CD1c-positive myeloid dendritic cell (primary cell): Measurements from ENCODE around the gene GLP1R.

Source experiments
- DNase-seq: peaks from one replicate; pipeline ENCODE4 v3.0.0-alpha.2; 2016; ENCODE audit errors: extremely low spot score

The GLP1R gene

DNA sequence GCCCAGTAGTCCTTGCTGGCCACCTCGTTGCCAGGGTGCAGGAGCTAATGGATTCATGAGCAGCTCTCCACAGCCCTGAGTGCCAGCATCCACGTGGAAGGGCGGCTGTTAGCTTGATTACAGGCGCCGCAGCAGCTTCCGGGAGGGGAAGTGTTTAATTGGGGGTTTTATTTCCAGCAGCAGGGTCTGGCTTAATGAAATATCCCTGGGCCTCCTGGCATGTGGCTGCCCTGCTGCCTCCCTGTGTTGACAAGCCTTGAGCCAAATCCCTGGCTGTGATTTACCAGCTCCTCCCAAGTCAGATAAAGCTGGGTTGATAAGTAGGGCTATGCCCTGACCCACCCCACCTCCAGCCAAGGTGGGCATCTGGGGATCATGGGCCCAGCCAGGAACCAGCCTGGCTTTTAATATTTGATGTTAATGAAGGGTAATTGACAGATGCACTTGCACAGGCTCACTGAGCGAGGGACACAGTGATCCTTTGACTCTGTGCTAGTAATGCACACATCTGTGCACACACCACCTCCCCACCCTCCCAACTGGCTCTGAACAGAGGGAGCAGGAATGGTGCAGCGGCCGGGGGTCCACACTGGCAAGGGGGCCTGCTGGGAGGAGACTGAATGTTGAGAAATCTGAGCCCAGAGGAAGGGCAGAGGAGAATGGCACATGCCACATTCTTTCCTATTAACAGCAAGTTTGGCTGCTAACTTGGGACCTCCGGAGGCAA is 13.6 kb downstream of the GLP1R start:
- DNase-seq: no peak

GRCh38 chr6:39063526-39063925 is 14.9 kb downstream of the GLP1R start:
- DNase-seq: no peak

GRCh38 chr6:39065561-39065960 is 17.0 kb downstream of the GLP1R start:
- DNase-seq: no peak

- DNase-seq: no peak
Observed at GRCh38 chr6:39068391-39068790, 19.8 kb downstream of the GLP1R start.

DNA sequence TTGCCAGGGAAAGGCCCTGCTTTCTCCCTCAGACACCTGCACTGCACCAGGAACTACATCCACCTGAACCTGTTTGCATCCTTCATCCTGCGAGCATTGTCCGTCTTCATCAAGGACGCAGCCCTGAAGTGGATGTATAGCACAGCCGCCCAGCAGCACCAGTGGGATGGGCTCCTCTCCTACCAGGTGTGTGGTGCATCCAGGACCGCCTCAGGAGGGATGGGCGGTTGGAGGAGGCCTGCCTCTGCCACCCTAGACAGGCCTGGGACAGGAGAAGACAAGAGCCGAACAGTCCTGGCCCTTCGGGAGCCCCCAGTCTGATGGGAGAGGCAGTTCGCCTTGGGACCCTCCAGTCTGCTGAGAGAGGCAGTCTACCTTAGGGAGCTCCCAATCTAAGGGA is 24.2 kb downstream of the GLP1R start:
- no peak for DNase-seq

DNA sequence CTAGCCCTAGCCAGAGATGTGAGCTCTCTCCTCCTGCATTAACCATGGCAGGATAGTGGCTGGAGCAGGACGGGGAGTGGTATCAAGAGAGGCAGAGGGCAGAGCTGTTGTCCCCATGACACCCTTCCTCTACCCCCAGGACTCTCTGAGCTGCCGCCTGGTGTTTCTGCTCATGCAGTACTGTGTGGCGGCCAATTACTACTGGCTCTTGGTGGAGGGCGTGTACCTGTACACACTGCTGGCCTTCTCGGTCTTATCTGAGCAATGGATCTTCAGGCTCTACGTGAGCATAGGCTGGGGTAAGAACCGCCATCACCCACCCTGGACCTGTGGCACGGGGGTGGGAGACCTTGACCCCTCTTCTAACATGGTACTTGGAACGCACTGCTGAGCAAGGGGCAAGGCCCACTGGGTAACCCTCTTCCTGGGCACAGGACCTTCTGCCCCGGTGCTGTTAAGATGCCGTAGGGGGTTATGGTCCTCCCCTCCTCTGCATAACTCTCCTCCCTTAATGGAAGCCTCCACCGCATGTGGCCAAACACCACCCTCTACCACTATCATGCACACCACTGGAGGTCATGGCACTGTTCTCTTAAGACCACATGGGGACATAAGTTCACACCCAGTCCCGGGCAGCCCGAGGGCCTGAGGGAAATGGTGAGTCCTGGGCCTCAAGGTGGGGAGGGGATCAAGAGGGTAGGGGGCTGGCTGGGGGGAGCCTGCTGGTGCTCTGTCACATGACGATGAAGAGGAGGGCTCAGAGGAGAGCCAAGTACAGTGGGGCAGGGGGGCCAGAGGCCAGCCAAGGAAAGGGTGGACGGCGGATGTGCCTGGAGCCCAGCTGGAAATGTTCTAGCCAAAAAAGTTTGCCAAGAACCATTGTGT is 25.1 kb downstream of the GLP1R start:
- DNase-seq: no peak

DNA sequence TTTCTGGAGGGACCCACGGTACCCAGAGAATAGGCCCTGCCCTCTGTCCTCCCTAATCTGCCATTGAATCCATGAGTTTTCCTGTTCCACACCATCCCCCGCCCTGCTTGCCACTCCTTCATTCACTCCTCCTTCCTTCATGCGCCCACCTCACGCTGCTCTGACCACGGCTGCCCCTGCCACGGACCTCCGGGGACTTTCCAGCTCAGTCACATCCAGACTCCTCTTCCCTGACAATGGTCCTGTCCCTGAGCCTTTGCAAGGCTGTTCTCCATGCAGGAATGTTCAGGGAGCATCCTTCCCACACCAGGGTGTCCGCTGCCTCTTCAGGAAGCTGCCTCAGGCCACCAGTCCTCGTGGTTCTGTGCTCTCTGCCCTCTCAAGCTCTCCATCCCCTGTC is 25.9 kb downstream of the GLP1R start:
- no peak for DNase-seq

DNA sequence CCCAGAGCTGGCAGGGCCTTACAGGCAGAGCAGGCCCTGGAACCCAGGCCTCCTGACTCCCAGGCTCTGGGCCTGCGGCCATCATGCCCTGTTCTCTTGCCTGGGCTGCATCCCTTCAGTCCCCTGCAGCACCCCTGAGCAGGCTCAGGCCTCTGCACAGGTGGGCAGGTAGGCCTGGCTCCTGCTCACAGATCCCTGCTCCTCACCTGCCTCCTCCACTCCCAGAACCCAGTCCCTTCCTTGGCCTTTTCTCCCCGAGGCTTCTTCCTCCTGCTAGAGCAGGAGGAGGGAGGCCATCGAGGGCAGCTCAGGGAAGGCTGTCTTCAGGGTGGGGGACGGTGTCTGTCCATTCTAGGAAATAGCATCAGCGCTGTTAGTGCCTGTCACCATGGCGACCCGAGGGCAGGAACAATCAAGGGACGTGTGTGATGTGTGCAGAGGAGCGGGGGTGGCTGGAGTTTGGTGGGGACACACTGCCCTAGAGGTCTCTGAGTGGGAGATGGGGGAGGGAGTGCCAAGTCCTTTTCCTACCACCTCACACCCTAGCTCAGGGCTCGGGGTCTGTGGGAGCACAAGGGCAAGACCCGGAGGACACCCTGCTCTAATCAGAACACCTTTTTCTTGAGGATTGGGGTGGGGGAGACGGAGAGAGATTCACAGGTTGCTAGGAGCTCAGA is 26.6 kb downstream of the GLP1R start:
- no peak for DNase-seq

GRCh38 chr6:39075807-39076622 is 27.4 kb downstream of the GLP1R start:
- no peak for DNase-seq

- no peak for DNase-seq
Observed at GRCh38 chr6:39076623-39077535, 28.3 kb downstream of the GLP1R start.

- DNase-seq: no peak
Observed at GRCh38 chr6:39077882-39078594, 29.5 kb downstream of the GLP1R start.

DNA sequence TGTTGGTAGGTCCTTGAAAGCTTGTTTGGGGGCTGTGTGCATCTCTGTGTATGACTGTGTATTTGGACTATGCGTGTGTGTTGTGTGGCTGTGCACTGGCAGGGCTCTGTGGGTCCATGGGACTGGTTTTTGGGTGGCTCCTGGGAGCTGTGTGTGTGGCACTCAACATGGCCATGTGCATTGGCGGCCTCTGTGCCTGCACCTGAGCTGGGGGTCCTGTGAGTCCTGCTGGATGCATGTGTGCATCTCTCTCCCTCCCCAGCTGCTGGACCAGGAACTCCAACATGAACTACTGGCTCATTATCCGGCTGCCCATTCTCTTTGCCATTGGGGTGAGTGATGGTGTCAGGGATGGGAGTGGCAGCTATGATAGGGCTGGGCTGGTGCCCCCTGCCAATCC is 30.1 kb downstream of the GLP1R start:
- DNase-seq: no peak

- no peak for DNase-seq
Observed at GRCh38 chr6:39079197-39080125, 30.9 kb downstream of the GLP1R start.

DNA sequence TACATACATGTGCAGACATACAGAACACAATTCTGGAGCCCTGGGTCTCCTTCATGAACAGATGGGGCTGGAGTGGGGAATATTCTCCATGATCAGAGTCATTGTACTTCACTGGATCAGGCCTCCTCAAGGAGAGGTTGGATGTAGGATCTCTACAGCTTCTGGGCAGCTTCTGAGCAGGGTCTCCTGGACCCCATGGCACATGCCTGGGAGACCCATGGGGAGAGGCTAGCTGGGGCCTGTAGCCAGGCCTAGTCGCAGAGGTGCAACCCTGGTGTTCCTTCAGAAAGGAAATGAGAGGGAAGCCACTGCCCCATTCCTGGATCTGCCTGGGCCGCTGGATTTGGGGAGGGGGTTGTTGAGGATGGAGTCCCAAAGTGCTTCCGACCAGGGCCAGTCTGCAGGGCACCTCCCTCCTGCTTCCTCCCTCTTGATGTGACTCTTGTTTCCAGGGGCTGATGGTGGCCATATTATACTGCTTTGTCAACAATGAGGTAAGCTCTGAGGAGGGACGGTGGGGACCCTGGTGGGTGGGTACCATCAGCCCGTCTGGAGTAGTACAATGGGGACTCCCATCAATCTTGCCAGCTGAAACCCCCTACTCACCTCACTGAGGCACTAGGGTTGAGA is 31.8 kb downstream of the GLP1R start:
- no peak for DNase-seq

- no peak for DNase-seq
Observed at GRCh38 chr6:39082310-39082709, 33.7 kb downstream of the GLP1R start.

GRCh38 chr6:39083231-39083634 is 34.7 kb downstream of the GLP1R start:
- no peak for DNase-seq

GRCh38 chr6:39084506-39084905 is 35.9 kb downstream of the GLP1R start:
- no peak for DNase-seq

DNA sequence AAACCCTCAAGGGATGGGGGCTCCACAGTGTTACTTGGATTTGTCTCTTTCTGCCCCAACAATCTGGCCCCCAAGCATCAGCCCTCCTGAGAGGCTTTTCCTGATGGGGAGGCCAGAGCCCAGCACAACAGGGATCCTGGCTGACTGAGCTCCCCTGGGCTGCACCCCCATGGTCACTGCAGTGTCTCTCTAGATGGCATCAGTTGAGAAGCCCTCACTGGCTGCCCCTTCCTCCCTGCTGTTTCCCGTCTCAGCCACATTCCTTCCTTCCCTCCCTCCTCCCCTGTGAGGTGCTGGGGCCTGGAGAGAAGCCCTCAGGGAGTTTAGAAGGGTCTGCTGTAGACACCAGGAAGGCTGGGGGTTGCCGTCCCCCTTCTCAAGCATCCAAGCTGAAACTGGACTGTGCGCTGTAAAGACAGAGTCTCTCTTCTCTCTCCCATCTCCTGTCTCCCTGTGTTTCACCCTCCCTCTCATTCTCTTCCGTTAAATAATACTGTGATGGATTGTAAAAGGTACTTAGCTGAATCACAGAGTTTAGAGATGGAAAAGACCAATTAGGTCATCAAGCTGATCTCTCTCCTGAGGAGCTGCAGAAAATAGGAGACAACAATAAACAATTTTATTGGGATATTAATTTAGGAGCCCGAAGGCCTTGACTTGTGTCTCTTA is 36.7 kb downstream of the GLP1R start:
- no peak for DNase-seq
